Choroid plexus epithelial cell (primary cell): ENCODE measurements around the gene TKTL2.
"Not testable (repeated sequence)": the region's sequence is repeated elsewhere in the genome, so short reads cannot be mapped to it uniquely, and the experiment has no call there.

Experiments
- DNase-seq: peaks from one replicate; pipeline ENCODE4 v3.0.0-alpha.2; 2010; ENCODE audit warnings: low read depth
- H3K4me3 ChIP-seq: 2 replicates; pipeline ENCODE4 v1.5.1; 2011; ENCODE audit warnings: low read depth, mild to moderate bottlenecking, control low read depth, low read length, moderate library complexity
- CTCF ChIP-seq: conservative IDR thresholded peaks from 2 replicates; pipeline ENCODE4 v1.5.1; 2011; ENCODE audit warnings: low read depth, mild to moderate bottlenecking, control low read depth, inconsistent platforms, low read length, moderate library complexity

The TKTL2 gene

GRCh38 chr4:163448540-163449203 lies 24.9 kb downstream of the TKTL2 start:
- peak; percentile 50 for DNase-seq
- no peak overlapping the region for H3K4me3 ChIP-seq
- TF ChIP-seq CTCF: no peak

- DNase-seq: peak; percentile 30
Measured at GRCh38 chr4:163447481-163447880, 26.1 kb downstream of the TKTL2 start.

GRCh38 chr4:163447023-163447422 lies 26.5 kb downstream of the TKTL2 start:
- not testable (repeated sequence) for DNase-seq

More at GRCh38 chr4:163447481-163447880, 26.1 kb downstream of the TKTL2 start:
- TF ChIP-seq CTCF: no peak
- H3K4me3 ChIP-seq: no peak overlapping the region

GRCh38 chr4:163440040-163440439 lies 33.5 kb downstream of the TKTL2 start:
- DNase-seq: no peak
- TF ChIP-seq CTCF: no peak
- H3K4me3 ChIP-seq: no peak overlapping the region

More at GRCh38 chr4:163447023-163447422, 26.5 kb downstream of the TKTL2 start:
- H3K4me3 ChIP-seq: not testable (repeated sequence)
